Vagina (tissue), 2 donors: ENCODE measurements around the gene ASCL2. TPM values are rescaled to one million over a fixed set of nuclear protein-coding genes. Genes with fewer than 3 reads are reported as not detected.
A peak's percentile ranks its signal among the peaks of the same experiment; 100 is the strongest.

Source experiments
- DNase-seq, 2 donors: peaks; one replicate each; pipeline ENCODE4 v3.0.0-alpha.2; 2017; ENCODE audit errors: extremely low spot score in 2 of 2
- H3K27ac ChIP-seq: fragments of 200-600 bp; sonication (generic); one replicate; pipeline ENCODE4 v1.5.1; 2019
- H3K27me3 ChIP-seq: fragments of 200-600 bp; sonication (generic); one replicate; pipeline ENCODE4 v1.5.1; 2019
- H3K36me3 ChIP-seq, 2 donors: fragments of 200-600 bp; sonication (generic); one replicate each; pipeline ENCODE4 v1.5.1; 2017 to 2019
- H3K4me1 ChIP-seq: fragments of 200-600 bp; sonication (generic); one replicate; pipeline ENCODE4 v1.5.1; 2019
- H3K4me3 ChIP-seq, 2 donors: fragments of 200-600 bp; sonication (generic); 1 replicate in 1 of 2; 2 replicates in 1 of 2; pipeline ENCODE4 v1.5.1; 2016 to 2019
- H3K9me3 ChIP-seq: fragments of 200-600 bp; sonication (generic); one replicate; pipeline ENCODE4 v1.5.1; 2019
- CTCF ChIP-seq, 3 experiments: fragments of 450-650 bp in 2 of 3; fragments of 200-600 bp in 1 of 3; sonication (generic) in 1 of 3; IDR thresholded peaks; one replicate each; pipeline ENCODE4 v1.5.1; 2017 to 2019; ENCODE audit warnings: antibody characterized with exemption in 3 of 3, mild to moderate bottlenecking in 2 of 3, moderate library complexity in 2 of 3
- POLR2A ChIP-seq, 2 donors: fragments of 450-650 bp; IDR thresholded peaks; one replicate each; pipeline ENCODE4 v1.6.1; 2017; ENCODE audit warnings: antibody characterized with exemption in 2 of 2, mild to moderate bottlenecking in 2 of 2, moderate library complexity in 2 of 2
- POLR2AphosphoS5 ChIP-seq, 2 donors: sonication (generic); formaldehyde crosslinking; IDR thresholded peaks; one replicate each; pipeline ENCODE4 v1.9.0; 2017; ENCODE audit warnings: antibody characterized with exemption in 2 of 2, mild to moderate bottlenecking in 2 of 2, low read depth in 1 of 2; ENCODE audit not compliant: insufficient read depth in 1 of 2
- intact Hi-C: fragments of 100-400 bp; cut with DNase I; formaldehyde crosslinking; loops from one replicate; pipeline ENCODE4 v1.15.1; 2023
- total RNA-seq: library from RNA; depleted of rRNA; stranded (reverse); fragments of >200 nt; gene quantifications from one replicate; pipeline ENCODE4 v1.2.3, GENCODE V29; 2016

The ASCL2 gene
- total RNA-seq, 1 donor from 2014 or later = 3.7 TPM

GRCh38 chr11:2259466-2259830 is 10.9 kb downstream of the ASCL2 start:
- Histone ChIP-seq H3K36me3 (no peaks in the 10 kb centered on the region), H3K9me3 (no peaks in the 10 kb centered on the region), H3K27ac (no peak overlapping the region), H3K4me1 (no peaks in the 10 kb centered on the region), H3K4me3 (no peak overlapping the region), H3K27me3 (no peaks in the 10 kb centered on the region)
- intact Hi-C loops = no loop called here
- no peak for DNase-seq
- TF ChIP-seq CTCF (IDR thresholded peaks at IDR 0.05) (no peak), POLR2A (IDR thresholded peaks at IDR 0.05) (no peak), POLR2AphosphoS5 (IDR thresholded peaks at IDR 0.05; ENCODE audit: insufficient read depth in 1 of 2, low read depth in 1 of 2) (no peak)

GRCh38 chr11:2258501-2259465 is 11.6 kb downstream of the ASCL2 start:
- DNase-seq = peak in 1 of 2 donors; percentile 94
- intact Hi-C loops = no loop called here
- no peak for TF ChIP-seq CTCF (IDR thresholded peaks at IDR 0.05)
- no peak for TF ChIP-seq POLR2AphosphoS5 (IDR thresholded peaks at IDR 0.05; ENCODE audit: insufficient read depth in 1 of 2, low read depth in 1 of 2)
- Histone ChIP-seq H3K9me3 (no peaks in the 10 kb centered on the region), H3K4me1 (no peaks in the 10 kb centered on the region), H3K4me3 (no peak overlapping the region), H3K27ac (no peak overlapping the region), H3K27me3 (no peaks in the 10 kb centered on the region), H3K36me3 (no peaks in the 10 kb centered on the region)

- Histone ChIP-seq H3K27me3 (no peaks in the 10 kb centered on the region), H3K4me1 (no peaks in the 10 kb centered on the region), H3K4me3 (no peak overlapping the region), H3K27ac (no peak overlapping the region), H3K9me3 (no peaks in the 10 kb centered on the region), H3K36me3 (no peaks in the 10 kb centered on the region)
- intact Hi-C loops = no loop called here
- DNase-seq = peak in 1 of 2 donors; percentile 94
- TF ChIP-seq POLR2AphosphoS5 (IDR thresholded peaks at IDR 0.05; ENCODE audit: insufficient read depth in 1 of 2, low read depth in 1 of 2) (peak in 1 of 2 donors; percentile 31), POLR2A (IDR thresholded peaks at IDR 0.05) (no peak), CTCF (IDR thresholded peaks at IDR 0.05) (no peak)
Observed at GRCh38 chr11:2256951-2257700, 13.3 kb downstream of the ASCL2 start.

- no peaks in the 10 kb centered on the region for H3K27me3 ChIP-seq
- DNase-seq = no peak
- intact Hi-C loops = no loop called here
- no peak overlapping the region for H3K4me3 ChIP-seq
- H3K9me3 ChIP-seq = no peaks in the 10 kb centered on the region
- no peaks in the 10 kb centered on the region for H3K4me1 ChIP-seq
- TF ChIP-seq POLR2A (IDR thresholded peaks at IDR 0.05) = no peak
- no peaks in the 10 kb centered on the region for H3K36me3 ChIP-seq
- no peak overlapping the region for H3K27ac ChIP-seq
Observed at GRCh38 chr11:2256293-2256913, 14.0 kb downstream of the ASCL2 start.

GRCh38 chr11:2252018-2252417 is 18.4 kb downstream of the ASCL2 start:
- no peak for DNase-seq
- no peak overlapping the region for H3K4me3 ChIP-seq
- intact Hi-C loops = no loop called here
- no peak overlapping the region for H3K27ac ChIP-seq
- no peaks in the 10 kb centered on the region for H3K36me3 ChIP-seq
- no peak for TF ChIP-seq CTCF (IDR thresholded peaks at IDR 0.05)
- no peak for TF ChIP-seq POLR2A (IDR thresholded peaks at IDR 0.05)
- no peak for TF ChIP-seq POLR2AphosphoS5 (IDR thresholded peaks at IDR 0.05; ENCODE audit: insufficient read depth in 1 of 2, low read depth in 1 of 2)
- H3K9me3 ChIP-seq = no peaks in the 10 kb centered on the region
- no peaks in the 10 kb centered on the region for H3K27me3 ChIP-seq
- H3K4me1 ChIP-seq = no peaks in the 10 kb centered on the region
